ENCODE data around the gene ZMYND11. TPM values are rescaled to one million over a fixed set of nuclear protein-coding genes. Genes with fewer than 3 reads are reported as not detected.

The ZMYND11 gene
- 31.6 and 43.7 TPM in 2 replicates for total RNA-seq

DNA sequence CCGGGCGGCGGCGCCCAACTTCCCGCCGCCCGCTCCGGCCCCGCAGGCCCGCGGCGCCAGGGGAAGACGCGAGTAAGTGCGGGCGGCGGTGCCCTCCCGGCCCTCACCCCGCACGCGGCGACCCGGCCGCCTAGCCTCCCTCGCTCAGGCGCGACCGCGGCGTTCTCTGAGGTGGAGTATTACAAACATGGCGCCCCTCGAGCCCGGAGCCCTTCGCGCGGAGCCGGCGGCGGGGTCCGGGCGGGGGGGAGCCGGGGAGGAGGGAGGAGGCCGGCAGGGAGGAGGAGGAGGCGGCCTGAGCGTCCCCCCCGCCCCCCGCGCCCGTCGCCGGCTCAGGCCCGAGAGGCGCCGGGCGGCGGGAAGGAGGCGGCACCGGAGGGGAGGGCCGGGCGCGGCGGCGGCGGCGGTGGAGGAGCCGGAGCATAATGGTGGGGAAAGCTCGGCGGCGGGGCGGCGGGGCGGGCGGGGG, at the start of gene ZMYND11:
Gene ZMYND11 (plus strand): TSS at position 324 of the 469 bp plus-strand sequence. CDS start 44,558 bp downstream, outside the sequence.
- no peak for DNase-seq (ENCODE audit: extremely low read depth, low read depth, low spot score)

GRCh38 chr10:86031-86430, 49.2 kb upstream of the ZMYND11 start:
- DNase-seq (ENCODE audit: extremely low read depth, low read depth, low spot score): no peak

DNA sequence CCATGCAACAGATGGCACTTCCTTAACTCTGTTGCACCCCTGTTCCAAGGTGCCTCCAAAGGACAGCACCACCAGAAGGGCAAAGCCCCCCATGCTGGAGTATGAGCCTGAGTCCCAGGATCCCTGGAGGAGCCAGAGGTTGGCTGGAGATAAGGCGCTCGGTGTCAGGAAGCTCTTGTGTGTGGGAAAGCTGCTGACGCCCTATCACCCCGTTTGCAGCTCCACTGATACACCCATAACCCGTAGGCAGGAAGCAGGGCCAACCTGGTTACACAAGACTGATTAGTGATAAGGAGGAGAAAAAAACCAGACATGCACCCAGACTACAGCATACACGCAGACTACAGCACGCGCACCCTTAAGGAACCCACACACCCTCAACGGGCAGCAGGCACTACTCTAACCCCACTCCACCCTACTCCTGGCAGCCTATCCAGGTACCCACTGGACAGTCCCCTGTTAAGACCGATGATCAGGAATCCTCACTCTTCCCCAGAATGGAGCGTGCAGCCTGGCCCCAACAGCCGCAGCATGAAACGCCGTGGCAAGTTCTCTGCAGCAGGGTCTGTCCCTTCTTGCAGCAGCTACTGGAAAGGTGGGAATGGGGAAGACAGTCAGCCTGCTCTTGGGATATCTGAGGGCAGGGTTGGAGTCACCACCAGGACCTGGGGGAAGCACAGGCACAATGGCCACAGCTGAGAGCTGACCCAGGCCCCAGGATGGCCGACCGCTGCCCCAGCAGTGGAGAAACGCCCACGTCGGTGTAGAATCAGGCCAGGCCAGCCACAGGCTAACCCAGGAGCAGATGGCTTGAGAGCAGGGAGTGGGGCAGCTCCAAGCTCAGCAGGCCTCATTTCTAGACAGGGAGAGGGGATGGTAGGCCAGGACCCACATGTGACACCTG, 47.8 kb upstream of the ZMYND11 start:
- DNase-seq (ENCODE audit: extremely low read depth, low read depth, low spot score): no peak

- no peak for DNase-seq (ENCODE audit: extremely low read depth, low read depth, low spot score)
Observed at GRCh38 chr10:88253-88652, 47.0 kb upstream of the ZMYND11 start.

GRCh38 chr10:89248-89647, 46.0 kb upstream of the ZMYND11 start:
- DNase-seq (ENCODE audit: extremely low read depth, low read depth, low spot score): no peak

DNA sequence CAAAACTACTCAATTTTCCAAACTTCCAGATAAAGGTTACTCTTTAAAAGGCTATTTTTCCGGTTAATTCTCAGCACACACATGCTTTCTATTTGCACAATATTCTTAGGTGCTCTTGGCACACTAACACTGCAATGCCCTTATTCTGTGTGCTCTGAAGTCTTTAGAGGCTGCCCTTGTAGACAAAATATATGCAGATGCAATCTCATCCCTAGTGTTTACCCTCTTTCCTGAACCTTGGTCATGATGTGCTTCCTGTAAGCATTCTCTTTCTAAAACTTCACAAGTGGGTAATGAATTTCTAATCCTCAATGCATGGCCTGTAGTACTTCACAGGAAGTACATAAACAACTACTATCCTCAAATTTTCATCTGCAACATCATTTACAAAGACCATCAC, 45.1 kb upstream of the ZMYND11 start:
- no peak for DNase-seq (ENCODE audit: extremely low read depth, low read depth, low spot score)

GRCh38 chr10:91313-91712, 43.9 kb upstream of the ZMYND11 start:
- DNase-seq (ENCODE audit: extremely low read depth, low read depth, low spot score): no peak

DNA sequence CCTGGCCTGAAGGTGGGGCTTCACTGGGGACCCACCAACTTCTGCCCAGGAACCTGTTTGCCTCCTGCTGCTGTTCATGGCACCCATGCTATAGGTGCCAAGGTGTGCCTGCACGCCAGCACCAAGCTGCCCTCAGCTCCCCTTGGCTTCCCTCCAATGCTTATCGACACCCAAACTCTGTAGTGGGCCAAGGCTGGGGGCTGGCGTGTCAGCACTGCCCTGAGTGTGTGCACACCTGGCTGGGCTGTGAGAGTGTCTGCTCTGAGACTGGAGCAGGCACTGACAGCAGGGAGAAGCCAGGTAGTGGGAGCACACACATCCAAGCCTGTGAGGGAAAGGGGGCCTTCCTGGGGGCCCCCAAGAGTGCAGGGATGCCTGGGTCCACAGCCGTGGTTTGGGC, 43.1 kb upstream of the ZMYND11 start:
- no peak for DNase-seq (ENCODE audit: extremely low read depth, low read depth, low spot score)

- DNase-seq (ENCODE audit: extremely low read depth, low read depth, low spot score): no peak
Observed at GRCh38 chr10:92846-93245, 42.4 kb upstream of the ZMYND11 start.

DNA sequence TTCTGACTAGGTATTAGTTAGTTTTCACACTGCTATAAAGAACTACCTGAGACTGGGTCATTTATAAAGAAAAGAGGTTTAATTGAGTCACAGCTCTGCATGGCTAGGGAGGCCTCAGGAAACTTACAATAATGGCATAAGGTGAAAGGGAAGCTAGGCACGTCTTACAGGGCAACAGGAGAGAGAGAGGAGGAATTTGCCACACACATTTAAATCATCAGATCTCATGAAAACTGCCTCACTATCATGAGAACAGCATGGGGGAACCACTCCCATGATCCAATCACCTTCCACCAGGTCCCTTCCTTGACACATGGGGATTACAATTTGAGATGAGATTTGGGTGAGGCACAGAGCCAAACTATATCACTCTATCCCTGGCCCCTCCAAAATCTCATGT, 40.6 kb upstream of the ZMYND11 start:
- no peak for DNase-seq (ENCODE audit: extremely low read depth, low read depth, low spot score)

GRCh38 chr10:95356-96115, 39.7 kb upstream of the ZMYND11 start:
- no peak for DNase-seq (ENCODE audit: extremely low read depth, low read depth, low spot score)

DNA sequence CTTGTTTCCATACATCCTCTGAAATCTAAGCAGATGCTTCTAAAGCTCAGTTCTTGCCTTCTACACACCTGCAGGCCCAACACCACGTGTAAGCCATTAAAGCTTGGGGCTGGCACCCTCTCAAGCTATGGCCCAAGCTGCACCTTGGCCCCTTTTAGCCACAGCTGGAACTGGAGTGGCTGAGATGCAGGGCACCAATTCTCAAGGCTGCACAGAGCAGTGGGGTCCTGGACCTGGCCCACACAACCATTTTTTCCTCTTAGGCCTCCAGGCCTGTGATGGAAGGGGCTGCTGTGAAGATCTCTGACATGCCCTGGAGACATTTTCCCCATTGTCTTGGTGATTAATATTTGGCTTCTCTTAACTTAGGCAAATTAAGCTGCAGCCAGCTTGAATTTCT, 38.8 kb upstream of the ZMYND11 start:
- no peak for DNase-seq (ENCODE audit: extremely low read depth, low read depth, low spot score)

DNA sequence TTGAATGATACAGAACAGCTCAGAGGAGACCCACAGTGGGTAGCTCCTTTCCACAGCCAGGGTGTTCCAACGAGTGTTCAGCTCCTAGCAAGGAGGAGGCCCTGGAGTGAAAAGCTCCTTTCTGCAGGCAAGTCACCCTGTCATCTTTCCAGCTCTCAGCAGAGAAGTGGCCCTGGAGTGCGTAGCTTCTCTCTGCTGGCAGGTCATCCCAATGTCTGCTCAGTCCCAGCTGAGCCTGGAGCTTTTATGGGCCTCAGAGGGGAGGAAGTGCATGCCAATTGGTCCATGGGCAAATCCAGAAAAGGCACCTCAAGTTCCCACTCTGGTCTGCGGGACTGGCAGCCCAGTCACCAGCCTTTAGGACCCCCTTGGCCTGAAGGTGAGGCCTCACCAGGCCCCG, 30.8 kb upstream of the ZMYND11 start:
- DNase-seq (ENCODE audit: extremely low read depth, low read depth, low spot score): no peak

GRCh38 chr10:104862-105565, 30.2 kb upstream of the ZMYND11 start:
- no peak for DNase-seq (ENCODE audit: extremely low read depth, low read depth, low spot score)

DNA sequence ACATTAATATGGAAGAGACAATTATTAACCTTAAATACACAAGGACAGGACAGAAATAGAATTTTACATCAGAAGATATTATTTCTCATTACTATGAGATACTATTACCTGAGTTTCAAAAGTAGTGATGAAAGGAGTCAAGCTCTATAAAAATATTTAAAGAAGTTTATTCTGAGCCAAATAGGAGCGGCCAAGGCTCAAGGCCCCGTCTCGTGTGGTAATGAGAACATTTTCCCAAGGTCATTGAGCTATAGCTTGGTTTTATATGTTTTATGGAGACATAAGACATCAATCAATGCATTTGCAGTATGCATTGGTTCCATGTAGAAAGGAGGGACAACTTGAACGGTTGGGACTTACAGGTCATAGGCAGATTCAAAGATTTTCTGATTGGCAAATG, 29.4 kb upstream of the ZMYND11 start:
- DNase-seq (ENCODE audit: extremely low read depth, low read depth, low spot score): no peak

GRCh38 chr10:106740-107139, 28.5 kb upstream of the ZMYND11 start:
- DNase-seq (ENCODE audit: extremely low read depth, low read depth, low spot score): no peak

DNA sequence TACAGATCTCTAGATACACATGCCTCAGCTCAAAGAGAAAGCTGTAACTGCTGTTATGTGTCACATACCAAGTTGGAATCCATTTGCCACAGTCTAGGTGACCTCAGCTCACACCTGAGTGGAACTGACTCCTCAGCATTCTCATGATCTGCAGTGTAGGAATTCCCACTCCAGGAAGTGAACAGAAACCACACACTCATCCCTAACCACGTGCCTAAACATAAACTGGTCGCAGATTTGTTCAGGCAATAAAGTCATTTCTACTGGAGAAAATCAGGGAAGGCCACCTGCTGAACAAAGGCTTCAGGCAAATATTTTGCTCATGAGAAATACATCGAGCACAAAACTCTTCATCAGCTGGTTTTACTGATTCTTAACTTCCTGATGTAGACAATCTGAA, 23.0 kb upstream of the ZMYND11 start:
- DNase-seq (ENCODE audit: extremely low read depth, low read depth, low spot score): no peak

DNA sequence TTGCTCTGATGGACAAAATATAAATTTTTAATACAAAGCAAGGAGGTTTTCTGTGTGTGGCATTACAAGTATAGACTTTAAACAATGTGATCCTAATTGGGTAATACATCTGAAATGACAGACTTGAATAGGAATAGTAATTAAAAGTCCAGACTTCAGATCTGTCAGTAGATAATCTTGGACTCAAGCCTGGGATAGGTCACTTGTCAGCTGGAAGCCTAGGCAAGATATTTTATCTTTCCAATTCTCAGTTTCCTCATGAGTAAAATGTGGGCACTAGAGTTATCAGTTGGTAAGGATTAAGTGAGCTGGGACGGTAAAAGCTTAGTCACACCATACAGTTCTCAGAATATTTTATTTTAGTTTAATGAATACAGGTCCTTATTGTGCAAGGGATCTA, 10.4 kb upstream of the ZMYND11 start:
- DNase-seq (ENCODE audit: extremely low read depth, low read depth, low spot score): no peak

DNA sequence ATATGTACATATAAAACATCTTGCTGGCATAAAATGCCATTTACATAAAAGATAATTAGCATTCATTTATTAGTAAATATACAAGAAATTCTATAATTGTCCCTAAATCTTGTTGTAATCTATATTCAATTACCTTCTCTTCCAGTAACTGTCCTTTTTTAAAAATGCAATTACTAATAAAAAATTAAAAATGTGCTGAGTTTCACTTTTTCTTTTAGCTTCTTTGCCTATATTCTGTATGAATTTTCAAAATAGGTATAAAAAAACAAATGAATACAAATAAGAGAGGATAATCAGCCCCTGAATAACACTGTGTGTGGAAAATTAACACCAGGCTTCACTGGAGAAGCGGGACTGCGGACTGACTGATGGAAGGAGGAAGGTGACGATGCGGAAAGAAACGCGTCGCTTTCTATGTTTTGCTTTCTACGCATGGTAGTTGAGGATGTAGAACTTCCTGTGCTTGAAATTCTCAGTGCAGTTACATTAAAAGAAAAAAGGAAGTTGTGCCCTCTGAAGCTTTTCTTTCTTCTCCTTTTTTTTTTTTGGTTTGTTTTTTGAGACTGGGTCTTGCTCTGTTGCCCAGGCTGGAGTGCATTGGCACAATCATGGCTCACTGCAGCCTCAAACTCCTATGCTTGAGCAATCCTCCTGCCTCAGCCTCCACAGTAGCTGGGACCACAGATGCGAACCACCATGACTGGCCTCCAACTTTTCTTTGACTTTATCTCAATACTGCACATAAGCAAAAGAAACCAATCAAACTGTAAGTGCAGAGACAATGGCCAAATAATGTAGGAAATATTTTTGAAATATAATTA, 7.4 kb upstream of the ZMYND11 start:
- DNase-seq (ENCODE audit: extremely low read depth, low read depth, low spot score): peak; percentile 33

DNA sequence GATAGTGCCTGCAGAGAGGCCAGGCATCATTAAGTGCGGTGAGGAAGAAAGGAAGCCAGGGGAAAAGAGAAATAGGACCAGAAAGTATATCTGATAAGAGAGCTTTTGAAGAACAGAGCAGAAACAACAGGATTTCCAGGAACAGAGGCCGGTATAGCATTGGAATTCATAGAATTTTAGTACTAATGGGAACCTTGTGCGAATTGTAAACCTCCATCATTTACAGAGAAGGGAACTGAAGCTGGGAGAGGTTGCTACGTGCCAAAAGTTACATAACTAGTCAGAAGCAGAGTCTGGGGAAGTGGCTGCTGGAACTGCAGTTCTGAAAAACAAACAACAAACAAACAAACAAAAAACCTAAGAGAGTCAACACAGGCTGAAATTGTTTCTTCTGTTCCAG, 5.4 kb upstream of the ZMYND11 start:
- DNase-seq (ENCODE audit: extremely low read depth, low read depth, low spot score): no peak

All from glomerular endothelial cell (primary cell).